ENCODE measurements around the gene DPYSL5. TPM values are rescaled to one million over a fixed set of nuclear protein-coding genes. Genes with fewer than 3 reads are reported as not detected.

The DPYSL5 gene
- total RNA-seq, 6 experiments from 2014 or later, result not detected

- TF ChIP-seq POLR2A (IDR thresholded peaks at IDR 0.05) (no peak), CTCF (IDR thresholded peaks at IDR 0.05) (no peak)
- ATAC-seq, result no peak
Observed at GRCh38 chr2:26855466-26855865, 7.5 kb downstream of the DPYSL5 start.

GRCh38 chr2:26859622-26860021 is 11.7 kb downstream of the DPYSL5 start:
- ATAC-seq (no peak), DNase-seq (no peak)
- no peak overlapping the region for H3K27ac ChIP-seq
- TF ChIP-seq POLR2A (IDR thresholded peaks at IDR 0.05) (no peak), CTCF (IDR thresholded peaks at IDR 0.05) (no peak)
- no peaks in the 10 kb centered on the region for H3K4me1 ChIP-seq
- no peak overlapping the region for H3K4me3 ChIP-seq
- H3K9me3 ChIP-seq, result no peaks in the 10 kb centered on the region
- WGBS (ENCODE audit: insufficient coverage, low coverage, low lambda C conversion rate, missing lambda C conversion rate), result 80% methylated on average over 2 of the region's 4 CpGs
- no peaks in the 10 kb centered on the region for H3K36me3 ChIP-seq
- intact Hi-C loops (cut with DNase I), result no loop called here
- H3K27me3 ChIP-seq, result no peaks in the 10 kb centered on the region

More at GRCh38 chr2:26855466-26855865, 7.5 kb downstream of the DPYSL5 start:
- no peak overlapping the region for H3K27ac ChIP-seq
- H3K36me3 ChIP-seq, result no peaks in the 10 kb centered on the region
- H3K4me3 ChIP-seq, result no peak overlapping the region
- intact Hi-C loops (cut with DNase I), result no loop called here
- peaks cover 0 to 3% of the 10 kb centered on the region in 2 donors for H3K27me3 ChIP-seq
- DNase-seq, result no peak
- WGBS (ENCODE audit: insufficient coverage, low coverage, low lambda C conversion rate, missing lambda C conversion rate), result 68% methylated on average over 7 of the region's 7 CpGs
- no peaks in the 10 kb centered on the region for H3K9me3 ChIP-seq
- H3K4me1 ChIP-seq, result no peaks in the 10 kb centered on the region

GRCh38 chr2:26860211-26860850 is 12.4 kb downstream of the DPYSL5 start:
- DNase-seq, result no peak
- WGBS (ENCODE audit: insufficient coverage, low coverage, low lambda C conversion rate, missing lambda C conversion rate), result 54% methylated on average over 3 of the region's 3 CpGs
- H3K4me1 ChIP-seq, result no peaks in the 10 kb centered on the region
- no peak for TF ChIP-seq POLR2A (IDR thresholded peaks at IDR 0.05)
- no peak for TF ChIP-seq CTCF (IDR thresholded peaks at IDR 0.05)
- H3K36me3 ChIP-seq, result no peaks in the 10 kb centered on the region
- H3K9me3 ChIP-seq, result no peaks in the 10 kb centered on the region
- no peak overlapping the region for H3K27ac ChIP-seq
- H3K4me3 ChIP-seq, result no peak overlapping the region
- intact Hi-C loops (cut with DNase I), result no loop called here
- no peak for ATAC-seq
- H3K27me3 ChIP-seq, result no peaks in the 10 kb centered on the region

- WGBS (ENCODE audit: insufficient coverage, low coverage, low lambda C conversion rate, missing lambda C conversion rate), result 56% methylated on average over 2 of the region's 2 CpGs
- TF ChIP-seq CTCF (IDR thresholded peaks at IDR 0.05) (no peak), POLR2A (IDR thresholded peaks at IDR 0.05) (no peak)
- intact Hi-C loops (cut with DNase I), result no loop called here
- Histone ChIP-seq H3K4me1 (no peaks in the 10 kb centered on the region), H3K9me3 (no peaks in the 10 kb centered on the region), H3K27me3 (no peaks in the 10 kb centered on the region), H3K27ac (no peak overlapping the region), H3K36me3 (no peaks in the 10 kb centered on the region), H3K4me3 (no peak overlapping the region)
- DNase-seq (no peak), ATAC-seq (no peak)
Observed at GRCh38 chr2:26861610-26862224, 13.8 kb downstream of the DPYSL5 start.

Measured in right lobe of liver (tissue), 6 donors.